ENCODE results near the gene CCL22. TPM values are rescaled to one million over a fixed set of nuclear protein-coding genes. Genes with fewer than 3 reads are reported as not detected.

Gene CCL22
- total and polyA plus RNA-seq, 3 donors from 2014 or later: 0.65 TPM; not detected in 2

GRCh38 chr16:57377080-57377841 lies 18.7 kb downstream of the CCL22 start:
- no peak for DNase-seq
- no peak for TF ChIP-seq POLR2A (IDR thresholded peaks at IDR 0.05)
- TF ChIP-seq CTCF (IDR thresholded peaks at IDR 0.05): no peak
- WGBS, 2 donors: 50 to 56% methylated on average over 5 of the region's 5 CpGs
- no peak overlapping the region for H3K27ac ChIP-seq
- intact Hi-C loops (cut with DNase I; ENCODE audit: low total_unique reads): loop anchor here (10.0 kb wide), 1 partner anchor 72 kb away; no protein-coding TSS in a partner anchor
- H3K4me1 ChIP-seq: peaks cover 29% of the 10 kb centered on the region
- no peaks in the 10 kb centered on the region for H3K36me3 ChIP-seq (ENCODE audit: low read depth, missing control alignments)
- no peaks in the 10 kb centered on the region for H3K27me3 ChIP-seq
- H3K4me3 ChIP-seq: no peak overlapping the region
- no peaks in the 10 kb centered on the region for H3K9me3 ChIP-seq

GRCh38 chr16:57379579-57379978 lies 21.0 kb downstream of the CCL22 start:
- 62 to 87% methylated on average over 6 to 10 of the region's 10 CpGs for WGBS, 2 donors
- Histone ChIP-seq H3K36me3 (ENCODE audit: low read depth, missing control alignments) (no peaks in the 10 kb centered on the region), H3K27me3 (no peaks in the 10 kb centered on the region), H3K4me1 (peaks cover 36% of the 10 kb centered on the region), H3K4me3 (no peak overlapping the region), H3K27ac (no peak overlapping the region), H3K9me3 (no peaks in the 10 kb centered on the region)
- TF ChIP-seq POLR2A (IDR thresholded peaks at IDR 0.05): no peak
- TF ChIP-seq CTCF (IDR thresholded peaks at IDR 0.05): no peak
- intact Hi-C loops (cut with DNase I; ENCODE audit: low total_unique reads): loop anchor here (10.0 kb wide), 1 partner anchor 75 kb away; no protein-coding TSS in a partner anchor
- DNase-seq: no peak

GRCh38 chr16:57380671-57381462 lies 22.3 kb downstream of the CCL22 start:
- no peak overlapping the region for H3K4me3 ChIP-seq
- intact Hi-C loops (cut with DNase I; ENCODE audit: low total_unique reads): no loop called here
- no peaks in the 10 kb centered on the region for H3K9me3 ChIP-seq
- peak overlapping the region; percentile 67 to 74 for H3K27ac ChIP-seq
- no peaks in the 10 kb centered on the region for H3K36me3 ChIP-seq (ENCODE audit: low read depth, missing control alignments)
- no peak for DNase-seq
- TF ChIP-seq POLR2A (IDR thresholded peaks at IDR 0.05) (no peak), CTCF (IDR thresholded peaks at IDR 0.05) (no peak)
- H3K4me1 ChIP-seq: peaks cover 36% of the 10 kb centered on the region
- 50 to 68% methylated on average over 8 of the region's 8 CpGs for WGBS, 2 donors
- no peaks in the 10 kb centered on the region for H3K27me3 ChIP-seq

GRCh38 chr16:57381791-57382534 lies 23.4 kb downstream of the CCL22 start:
- Histone ChIP-seq H3K4me1 (peaks cover 45% of the 10 kb centered on the region), H3K9me3 (no peaks in the 10 kb centered on the region), H3K27ac (peak overlapping the region; percentile 67 to 74), H3K27me3 (no peaks in the 10 kb centered on the region), H3K36me3 (ENCODE audit: low read depth, missing control alignments) (no peaks in the 10 kb centered on the region), H3K4me3 (no peak overlapping the region)
- WGBS, 2 donors: 47 to 59% methylated on average over 21 to 35 of the region's 35 CpGs
- TF ChIP-seq CTCF (IDR thresholded peaks at IDR 0.05): no peak
- no peak for TF ChIP-seq POLR2A (IDR thresholded peaks at IDR 0.05)
- intact Hi-C loops (cut with DNase I; ENCODE audit: low total_unique reads): no loop called here
- DNase-seq: peak; percentile 33

All from testis (tissue), 3 donors.